SK-N-MC (cell line): ENCODE measurements around the gene ZMAT3.
A peak's percentile ranks its signal among the peaks of the same experiment; 100 is the strongest.
"Not testable (repeated sequence)": the region's sequence is repeated elsewhere in the genome, so short reads cannot be mapped to it uniquely, and the experiment has no call there.

ENCODE experiments used
- DNase-seq: peaks from one replicate; pipeline ENCODE4 v3.0.0-alpha.2; 2011; ENCODE audit warnings: low read depth, low spot score
- H3K27ac ChIP-seq: fragments of 200-600 bp; sonication (generic); 2 replicates; pipeline ENCODE4 v1.5.1; 2016; ENCODE audit warnings: mixed run types
- H3K36me3 ChIP-seq: fragments of 200-600 bp; sonication (generic); 2 replicates; pipeline ENCODE4 v1.6.1; 2017; ENCODE audit warnings: antibody characterized with exemption, low read length, mixed read lengths; ENCODE audit not compliant: insufficient read depth
- H3K4me3 ChIP-seq: fragments of 200-600 bp; sonication (generic); 2 replicates; pipeline ENCODE4 v1.5.1; 2016
- H3K9ac ChIP-seq: fragments of 200-600 bp; sonication (generic); 2 replicates; pipeline ENCODE4 v1.8.0; 2017; ENCODE audit warnings: mixed run types, mixed read lengths; ENCODE audit not compliant: insufficient read length
- H3K9me3 ChIP-seq: fragments of 200-600 bp; sonication (generic); 2 replicates; pipeline ENCODE4 v1.6.1; 2017; ENCODE audit warnings: low read depth, mild to moderate bottlenecking, antibody characterized with exemption, low read length, moderate library complexity, mixed read lengths
- EZH2 ChIP-seq: fragments of 200-600 bp; sonication (generic); IDR thresholded peaks from one replicate; pipeline ENCODE4 v1.6.1; 2017; ENCODE audit warnings: antibody characterized with exemption
- FOXP2 ChIP-seq: optimal IDR thresholded peaks from 2 replicates; pipeline ENCODE3; 2011; ENCODE audit warnings: mild to moderate bottlenecking, moderate library complexity; ENCODE audit not compliant: insufficient read depth; ENCODE audit errors: extremely low read length, control extremely low read depth
- POLR2AphosphoS5 ChIP-seq: IDR thresholded peaks from 2 replicates; pipeline ENCODE4 v1.6.1; 2012; ENCODE audit warnings: mild to moderate bottlenecking, low read depth, low read length, borderline replicate concordance

ZMAT3 gene

GRCh38 chr3:179067291-179067690 is 4.3 kb downstream of the ZMAT3 start:
- no peak overlapping the region for H3K4me3 ChIP-seq
- TF ChIP-seq EZH2 (no peak), POLR2AphosphoS5 (no peak), FOXP2 (no peak)
- H3K27ac ChIP-seq: no peak overlapping the region
- no peaks in the 10 kb centered on the region for H3K9me3 ChIP-seq
- H3K36me3 ChIP-seq: peaks cover 15% of the 10 kb centered on the region
- H3K9ac ChIP-seq: no peak overlapping the region
- DNase-seq: no peak

- Histone ChIP-seq H3K9ac (no peak overlapping the region), H3K27ac (no peak overlapping the region), H3K36me3 (peaks cover 15% of the 10 kb centered on the region), H3K9me3 (no peaks in the 10 kb centered on the region), H3K4me3 (no peak overlapping the region)
- no peak for DNase-seq
- no peak for TF ChIP-seq FOXP2
- TF ChIP-seq EZH2: no peak
- no peak for TF ChIP-seq POLR2AphosphoS5
These were observed 7.6 kb downstream of the ZMAT3 start for GRCh38 chr3:179063945-179064560.

- no peaks in the 10 kb centered on the region for H3K36me3 ChIP-seq
- no peak for TF ChIP-seq EZH2
- TF ChIP-seq POLR2AphosphoS5: no peak
- no peak for TF ChIP-seq FOXP2
These were observed 15.3 kb downstream of the ZMAT3 start for GRCh38 chr3:179056326-179056725.

GRCh38 chr3:179054565-179054964 is 17.0 kb downstream of the ZMAT3 start:
- H3K9ac ChIP-seq, H3K36me3 ChIP-seq, H3K9me3 ChIP-seq, H3K27ac ChIP-seq, DNase-seq, H3K4me3 ChIP-seq: not testable (repeated sequence)

More at GRCh38 chr3:179056326-179056725, 15.3 kb downstream of the ZMAT3 start:
- Histone ChIP-seq H3K4me3 (no peak overlapping the region), H3K9me3 (no peaks in the 10 kb centered on the region), H3K9ac (no peak overlapping the region), H3K27ac (no peak overlapping the region)
- DNase-seq: no peak

GRCh38 chr3:179046497-179047353 is 24.9 kb downstream of the ZMAT3 start:
- no peak for DNase-seq
- TF ChIP-seq POLR2AphosphoS5: no peak
- TF ChIP-seq EZH2: no peak
- TF ChIP-seq FOXP2: no peak
- Histone ChIP-seq H3K27ac (no peak overlapping the region), H3K36me3 (no peaks in the 10 kb centered on the region), H3K9ac (no peak overlapping the region), H3K9me3 (no peaks in the 10 kb centered on the region), H3K4me3 (no peak overlapping the region)

GRCh38 chr3:179045719-179046402 is 25.7 kb downstream of the ZMAT3 start:
- no peak overlapping the region for H3K4me3 ChIP-seq
- H3K9me3 ChIP-seq: no peaks in the 10 kb centered on the region
- DNase-seq: no peak
- TF ChIP-seq FOXP2 (no peak), POLR2AphosphoS5 (no peak), EZH2 (no peak)
- no peaks in the 10 kb centered on the region for H3K36me3 ChIP-seq
- H3K9ac ChIP-seq: no peak overlapping the region
- H3K27ac ChIP-seq: no peak overlapping the region

- H3K36me3 ChIP-seq, H3K27ac ChIP-seq, H3K9ac ChIP-seq, H3K9me3 ChIP-seq, DNase-seq, H3K4me3 ChIP-seq: not testable (repeated sequence)
These were observed 32.7 kb downstream of the ZMAT3 start for GRCh38 chr3:179038899-179039251.

GRCh38 chr3:179038216-179038898 is 33.3 kb downstream of the ZMAT3 start:
- peak overlapping the region; percentile 86 for H3K27ac ChIP-seq
- no peak for DNase-seq
- H3K9me3 ChIP-seq: no peaks in the 10 kb centered on the region
- H3K9ac ChIP-seq: no peak overlapping the region
- H3K4me3 ChIP-seq: no peak overlapping the region
- no peaks in the 10 kb centered on the region for H3K36me3 ChIP-seq
- no peak for TF ChIP-seq FOXP2
- TF ChIP-seq EZH2: no peak
- TF ChIP-seq POLR2AphosphoS5: no peak
